ENCODE results near the gene TBC1D14. TPM values are rescaled to one million over a fixed set of nuclear protein-coding genes. Genes with fewer than 3 reads are reported as not detected.
"Not testable (repeated sequence)": the region's sequence is repeated elsewhere in the genome, so short reads cannot be mapped to it uniquely, and the experiment has no call there.

The TBC1D14 gene
- polyA plus RNA-seq, 4 donors: 59.1 to 61.9 (median 60.6) TPM

- no peak for DNase-seq (ENCODE audit: low read depth in 4 of 4, low spot score in 2 of 4)
Measured at GRCh38 chr4:6890358-6890757, 19.3 kb upstream of the TBC1D14 start.

- DNase-seq (ENCODE audit: low read depth in 4 of 4, low spot score in 2 of 4): not testable (repeated sequence)
Measured at GRCh38 chr4:6890971-6891370, 18.7 kb upstream of the TBC1D14 start.

- no peak for DNase-seq (ENCODE audit: low read depth in 4 of 4, low spot score in 2 of 4)
Measured at GRCh38 chr4:6891436-6892170, 18.0 kb upstream of the TBC1D14 start.

GRCh38 chr4:6892190-6892908 lies 17.3 kb upstream of the TBC1D14 start:
- DNase-seq (ENCODE audit: low read depth in 4 of 4, low spot score in 2 of 4): no peak

- DNase-seq (ENCODE audit: low read depth in 4 of 4, low spot score in 2 of 4): no peak
Measured at GRCh38 chr4:6892909-6893202, 16.8 kb upstream of the TBC1D14 start.

GRCh38 chr4:6893449-6894085 lies 16.1 kb upstream of the TBC1D14 start:
- no peak for DNase-seq (ENCODE audit: low read depth in 4 of 4, low spot score in 2 of 4)

- no peak for DNase-seq (ENCODE audit: low read depth in 4 of 4, low spot score in 2 of 4)
Measured at GRCh38 chr4:6894086-6894478, 15.5 kb upstream of the TBC1D14 start.

- no peak for DNase-seq (ENCODE audit: low read depth in 4 of 4, low spot score in 2 of 4)
Measured at GRCh38 chr4:6894528-6895498, 14.8 kb upstream of the TBC1D14 start.

GRCh38 chr4:6896035-6896434 lies 13.6 kb upstream of the TBC1D14 start:
- no peak for DNase-seq (ENCODE audit: low read depth in 4 of 4, low spot score in 2 of 4)

- no peak for DNase-seq (ENCODE audit: low read depth in 4 of 4, low spot score in 2 of 4)
Measured at GRCh38 chr4:6898763-6899162, 10.9 kb upstream of the TBC1D14 start.

- no peak for DNase-seq (ENCODE audit: low read depth in 4 of 4, low spot score in 2 of 4)
Measured at GRCh38 chr4:6900181-6900812, 9.3 kb upstream of the TBC1D14 start.

- DNase-seq (ENCODE audit: low read depth in 4 of 4, low spot score in 2 of 4): no peak
Measured at GRCh38 chr4:6900956-6901355, 8.7 kb upstream of the TBC1D14 start.

- DNase-seq (ENCODE audit: low read depth in 4 of 4, low spot score in 2 of 4): no peak
Measured at GRCh38 chr4:6901669-6902317, 7.8 kb upstream of the TBC1D14 start.

GRCh38 chr4:6902318-6903042 lies 7.1 kb upstream of the TBC1D14 start:
- DNase-seq (ENCODE audit: low read depth in 4 of 4, low spot score in 2 of 4): no peak

GRCh38 chr4:6905516-6906445 lies 3.8 kb upstream of the TBC1D14 start:
- DNase-seq (ENCODE audit: low read depth in 4 of 4, low spot score in 2 of 4): no peak

- DNase-seq (ENCODE audit: low read depth in 4 of 4, low spot score in 2 of 4): not testable (repeated sequence)
Measured at GRCh38 chr4:6906486-6906885, 3.1 kb upstream of the TBC1D14 start.

GRCh38 chr4:6907658-6908191 lies 1.9 kb upstream of the TBC1D14 start:
- no peak for DNase-seq (ENCODE audit: low read depth in 4 of 4, low spot score in 2 of 4)
